Osteocyte (in vitro differentiated cells): ENCODE measurements around the gene RGS7. TPM values are rescaled to one million over a fixed set of nuclear protein-coding genes. Genes with fewer than 3 reads are reported as not detected.
A peak's percentile ranks its signal among the peaks of the same experiment; 100 is the strongest.
"Not testable (repeated sequence)": the region's sequence is repeated elsewhere in the genome, so short reads cannot be mapped to it uniquely, and the experiment has no call there.

ENCODE experiments used
- DNase-seq: peaks from one replicate; pipeline ENCODE4 v3.0.0; 2021; ENCODE audit warnings: mixed read lengths; ENCODE audit not compliant: unreplicated experiment; ENCODE audit errors: extremely low spot score
- H3K27ac Mint-ChIP-seq: one replicate; pipeline ENCODE4 v1.8.0; 2021; ENCODE audit warnings: mild to moderate bottlenecking, mixed read lengths; ENCODE audit not compliant: unreplicated experiment
- H3K27me3 Mint-ChIP-seq: one replicate; pipeline ENCODE4 v1.8.0; 2021; ENCODE audit warnings: mixed read lengths; ENCODE audit not compliant: unreplicated experiment
- H3K36me3 Mint-ChIP-seq: one replicate; pipeline ENCODE4 v1.8.0; 2021; ENCODE audit warnings: mixed read lengths; ENCODE audit not compliant: unreplicated experiment
- H3K4me1 Mint-ChIP-seq: one replicate; pipeline ENCODE4 v1.8.0; 2021; ENCODE audit warnings: mixed read lengths; ENCODE audit not compliant: unreplicated experiment
- H3K4me3 Mint-ChIP-seq: one replicate; pipeline ENCODE4 v1.8.0; 2021; ENCODE audit warnings: mild to moderate bottlenecking, moderate library complexity, mixed read lengths; ENCODE audit not compliant: unreplicated experiment
- H3K9me3 Mint-ChIP-seq: one replicate; pipeline ENCODE4 v1.8.0; 2021; ENCODE audit warnings: mixed read lengths; ENCODE audit not compliant: unreplicated experiment
- CTCF ChIP-seq: fragments of 200-600 bp; sonication (generic); IDR thresholded peaks from 2 replicates; pipeline ENCODE4 v1.5.0; 2021; ENCODE audit warnings: antibody characterized with exemption, mild to moderate bottlenecking, moderate library complexity
- total RNA-seq: library from RNA; stranded (reverse); gene quantifications from 2 replicates; pipeline ENCODE4 v1.2.1, GENCODE V29; 2021

The RGS7 gene
- total RNA-seq, 1 donor from 2014 or later = 10.9 TPM

- H3K9me3 Mint-ChIP-seq = no peaks in the 10 kb centered on the region
- H3K36me3 Mint-ChIP-seq = no peaks in the 10 kb centered on the region
- no peak overlapping the region for H3K4me3 Mint-ChIP-seq
- TF ChIP-seq CTCF = peak; percentile 90
- peaks cover 2% of the 10 kb centered on the region for H3K4me1 Mint-ChIP-seq
- H3K27ac Mint-ChIP-seq = no peak overlapping the region
- DNase-seq = no peak
- H3K27me3 Mint-ChIP-seq = no peaks in the 10 kb centered on the region
These were observed 468.8 kb downstream of the RGS7 start for GRCh38 chr1:240888039-240888786.

GRCh38 chr1:240883490-240883889 is 473.5 kb downstream of the RGS7 start:
- Mint-ChIP-seq H3K27me3 (no peaks in the 10 kb centered on the region), H3K4me1 (peaks cover 10% of the 10 kb centered on the region), H3K9me3 (no peaks in the 10 kb centered on the region), H3K4me3 (no peak overlapping the region), H3K27ac (no peak overlapping the region), H3K36me3 (no peaks in the 10 kb centered on the region)
- no peak for TF ChIP-seq CTCF
- DNase-seq = no peak

GRCh38 chr1:240882656-240883308 is 474.2 kb downstream of the RGS7 start:
- H3K27ac Mint-ChIP-seq, H3K36me3 Mint-ChIP-seq: not testable (repeated sequence)

GRCh38 chr1:240878631-240879030 is 478.4 kb downstream of the RGS7 start:
- DNase-seq = no peak
- Mint-ChIP-seq H3K4me1 (peaks cover 8% of the 10 kb centered on the region), H3K36me3 (no peaks in the 10 kb centered on the region), H3K4me3 (no peak overlapping the region), H3K27ac (no peak overlapping the region), H3K9me3 (peaks cover 3% of the 10 kb centered on the region), H3K27me3 (no peaks in the 10 kb centered on the region)
- TF ChIP-seq CTCF = no peak

More at GRCh38 chr1:240882656-240883308, 474.2 kb downstream of the RGS7 start:
- H3K4me1 Mint-ChIP-seq, DNase-seq, H3K9me3 Mint-ChIP-seq, H3K27me3 Mint-ChIP-seq, H3K4me3 Mint-ChIP-seq: not testable (repeated sequence)

- Mint-ChIP-seq H3K4me3 (no peak overlapping the region), H3K36me3 (no peaks in the 10 kb centered on the region), H3K4me1 (peaks cover 8% of the 10 kb centered on the region), H3K9me3 (peaks cover 3% of the 10 kb centered on the region), H3K27ac (no peak overlapping the region), H3K27me3 (no peaks in the 10 kb centered on the region)
- no peak for DNase-seq
- TF ChIP-seq CTCF = no peak
These were observed 479.4 kb downstream of the RGS7 start for GRCh38 chr1:240877605-240878004.
